Muscle of arm (tissue), 12 donors: ENCODE results near the gene ITGAE. TPM values are rescaled to one million over a fixed set of nuclear protein-coding genes. Genes with fewer than 3 reads are reported as not detected.
A peak's percentile ranks its signal among the peaks of the same experiment; 100 is the strongest.
"Not testable (repeated sequence)": the region's sequence is repeated elsewhere in the genome, so short reads cannot be mapped to it uniquely, and the experiment has no call there.

ENCODE experiments used
- DNase-seq: peaks from one replicate; pipeline ENCODE4 v3.0.0-alpha.2; 2013
- polyA plus RNA-seq, 12 donors: library from polyadenylated mRNA; unstranded; fragments of 120-200 nt; gene quantifications; one replicate each; pipeline ENCODE4 v1.2.1, GENCODE V29; 2013; ENCODE audit not compliant: insufficient read length in 12 of 12

ITGAE gene
- polyA plus RNA-seq, 12 donors = 14.2 to 38.6 (median 31.7) TPM; not detected in 1

- DNase-seq = no peak
Observed at GRCh38 chr17:3704931-3705717, 95.9 kb downstream of the ITGAE start.

- not testable (repeated sequence) for DNase-seq
Observed at GRCh38 chr17:3702041-3702539, 98.9 kb downstream of the ITGAE start.

- no peak for DNase-seq
Observed at GRCh38 chr17:3699951-3700350, 101.0 kb downstream of the ITGAE start.

- DNase-seq = no peak
Observed at GRCh38 chr17:3698139-3698538, 102.8 kb downstream of the ITGAE start.

- DNase-seq = no peak
Observed at GRCh38 chr17:3697103-3697476, 103.9 kb downstream of the ITGAE start.

- peak; percentile 21 for DNase-seq
Observed at GRCh38 chr17:3695723-3696411, 105.1 kb downstream of the ITGAE start, which contains the start of gene P2RX5. TSS of gene P2RX5 (minus strand) at chr17:3696155. CDS start at chr17:3696005, 150 bp downstream.

- DNase-seq = no peak
Observed at GRCh38 chr17:3695129-3695722, 105.8 kb downstream of the ITGAE start.

GRCh38 chr17:3693829-3694231, 107.2 kb downstream of the ITGAE start:
- no peak for DNase-seq

GRCh38 chr17:3693141-3693540, 107.8 kb downstream of the ITGAE start:
- no peak for DNase-seq

- no peak for DNase-seq
Observed at GRCh38 chr17:3692346-3692745, 108.6 kb downstream of the ITGAE start.

- no peak for DNase-seq
Observed at GRCh38 chr17:3691617-3692067, 109.3 kb downstream of the ITGAE start.

- DNase-seq = no peak
Observed at GRCh38 chr17:3690094-3690715, 110.8 kb downstream of the ITGAE start.

- DNase-seq = no peak
Observed at GRCh38 chr17:3689262-3690093, 111.5 kb downstream of the ITGAE start.

- no peak for DNase-seq
Observed at GRCh38 chr17:3688852-3689261, 112.1 kb downstream of the ITGAE start.

- DNase-seq = no peak
Observed at GRCh38 chr17:3688027-3688553, 112.9 kb downstream of the ITGAE start.

GRCh38 chr17:3685174-3685573, 115.8 kb downstream of the ITGAE start:
- no peak for DNase-seq

GRCh38 chr17:3683054-3683511, 117.9 kb downstream of the ITGAE start:
- DNase-seq = no peak

- no peak for DNase-seq
Observed at GRCh38 chr17:3682033-3682432, 119.0 kb downstream of the ITGAE start.

GRCh38 chr17:3681565-3681964, 119.4 kb downstream of the ITGAE start:
- DNase-seq = no peak

GRCh38 chr17:3681057-3681456, 119.9 kb downstream of the ITGAE start:
- no peak for DNase-seq
